OCI-LY1 (cell line): ENCODE results near the gene C6orf141.

Experiments used
- H2AFZ ChIP-seq: fragments of 200-600 bp; sonication (generic), shearing (Covaris generic); 2 replicates; pipeline ENCODE4 v1.6.0; 2014; ENCODE audit warnings: antibody characterized with exemption, mild to moderate bottlenecking, low read length
- H3F3A ChIP-seq: fragments of 200-600 bp; sonication (generic), shearing (Covaris generic); 2 replicates; pipeline ENCODE4 v1.6.0; 2014; ENCODE audit warnings: mild to moderate bottlenecking, antibody characterized with exemption, low read length, moderate library complexity; ENCODE audit not compliant: insufficient read depth
- H3K27ac ChIP-seq: fragments of 200-600 bp; sonication (generic); 2 replicates; pipeline ENCODE4 v1.5.1; 2014; ENCODE audit warnings: low read length, mixed run types, mild to moderate bottlenecking, low read depth; ENCODE audit not compliant: poor library complexity, severe bottlenecking
- H3K27me3 ChIP-seq: fragments of 200-600 bp; sonication (generic); 2 replicates; pipeline ENCODE4 v1.6.0; 2014; ENCODE audit warnings: antibody characterized with exemption, mild to moderate bottlenecking, low read length, moderate library complexity; ENCODE audit not compliant: insufficient read depth
- H3K36me3 ChIP-seq: fragments of 200-600 bp; sonication (generic); 2 replicates; pipeline ENCODE4 v1.6.1; 2014; ENCODE audit warnings: mild to moderate bottlenecking, antibody characterized with exemption, low read length, moderate library complexity, mixed read lengths; ENCODE audit not compliant: insufficient read depth
- H3K4me1 ChIP-seq: fragments of 200-600 bp; sonication (generic); 2 replicates; pipeline ENCODE4 v1.5.1; 2014; ENCODE audit warnings: mild to moderate bottlenecking, low read length, moderate library complexity; ENCODE audit not compliant: insufficient read depth, severe bottlenecking
- H3K4me2 ChIP-seq: fragments of 200-600 bp; sonication (generic), shearing (Covaris generic); 2 replicates; pipeline ENCODE4 v1.6.1; 2014; ENCODE audit warnings: low read length
- H3K4me3 ChIP-seq: fragments of 200-600 bp; sonication (generic); 2 replicates; pipeline ENCODE4 v1.5.1; 2014; ENCODE audit warnings: low read length, low read depth, mild to moderate bottlenecking, mixed read lengths; ENCODE audit not compliant: poor library complexity, severe bottlenecking
- H3K79me2 ChIP-seq: fragments of 200-600 bp; shearing (Covaris generic); 2 replicates; pipeline ENCODE4 v1.6.1; 2016; ENCODE audit warnings: mixed run types, low read length, mixed read lengths; ENCODE audit not compliant: insufficient read depth
- H3K9ac ChIP-seq: fragments of 200-600 bp; sonication (generic), shearing (Covaris generic); 2 replicates; pipeline ENCODE4 v1.6.1; 2014; ENCODE audit warnings: mild to moderate bottlenecking, low read length, mixed read lengths
- H3K9me2 ChIP-seq: fragments of 200-600 bp; sonication (generic), shearing (Covaris generic); 2 replicates; pipeline ENCODE4 v1.6.1; 2014; ENCODE audit warnings: low read depth, mild to moderate bottlenecking, low read length, mixed read lengths
- H3K9me3 ChIP-seq: fragments of 200-600 bp; shearing (Covaris generic); 2 replicates; pipeline ENCODE4 v1.6.1; 2014; ENCODE audit warnings: low read length, mixed read lengths
- H4K20me1 ChIP-seq: fragments of 200-600 bp; sonication (generic), shearing (Covaris generic); 2 replicates; pipeline ENCODE4 v1.6.0; 2016; ENCODE audit warnings: mild to moderate bottlenecking, low read length; ENCODE audit not compliant: insufficient read depth
- EZH2 ChIP-seq: fragments of 200-600 bp; sonication (generic), shearing (Covaris generic); IDR thresholded peaks from 2 replicates; pipeline ENCODE4 v1.8.0; 2017; ENCODE audit warnings: borderline replicate concordance, mixed run types, mild to moderate bottlenecking, antibody characterized with exemption, low read length, moderate library complexity, mixed read lengths
- TF ChIP-seq, protein P1 (sequence below): fragments of 200-600 bp; sonication (generic), shearing (Covaris generic); IDR thresholded peaks from 2 replicates; pipeline ENCODE4 v1.5.1; 2017; ENCODE audit warnings: mild to moderate bottlenecking, antibody characterized with exemption, low read length, moderate library complexity, mixed read lengths

C6orf141 gene

GRCh38 chr6:49528571-49528970, 21.9 kb upstream of the C6orf141 start:
- H3K4me2 ChIP-seq: no peak overlapping the region
- no peaks in the 10 kb centered on the region for H3K4me1 ChIP-seq

GRCh38 chr6:49530141-49530776, 20.2 kb upstream of the C6orf141 start:
- no peaks in the 10 kb centered on the region for H3K9me3 ChIP-seq
- H3F3A ChIP-seq: no peaks in the 10 kb centered on the region
- H3K9me2 ChIP-seq: no peaks in the 10 kb centered on the region
- no peak overlapping the region for H3K4me2 ChIP-seq
- no peak overlapping the region for H3K9ac ChIP-seq
- TF ChIP-seq, protein P1, sequence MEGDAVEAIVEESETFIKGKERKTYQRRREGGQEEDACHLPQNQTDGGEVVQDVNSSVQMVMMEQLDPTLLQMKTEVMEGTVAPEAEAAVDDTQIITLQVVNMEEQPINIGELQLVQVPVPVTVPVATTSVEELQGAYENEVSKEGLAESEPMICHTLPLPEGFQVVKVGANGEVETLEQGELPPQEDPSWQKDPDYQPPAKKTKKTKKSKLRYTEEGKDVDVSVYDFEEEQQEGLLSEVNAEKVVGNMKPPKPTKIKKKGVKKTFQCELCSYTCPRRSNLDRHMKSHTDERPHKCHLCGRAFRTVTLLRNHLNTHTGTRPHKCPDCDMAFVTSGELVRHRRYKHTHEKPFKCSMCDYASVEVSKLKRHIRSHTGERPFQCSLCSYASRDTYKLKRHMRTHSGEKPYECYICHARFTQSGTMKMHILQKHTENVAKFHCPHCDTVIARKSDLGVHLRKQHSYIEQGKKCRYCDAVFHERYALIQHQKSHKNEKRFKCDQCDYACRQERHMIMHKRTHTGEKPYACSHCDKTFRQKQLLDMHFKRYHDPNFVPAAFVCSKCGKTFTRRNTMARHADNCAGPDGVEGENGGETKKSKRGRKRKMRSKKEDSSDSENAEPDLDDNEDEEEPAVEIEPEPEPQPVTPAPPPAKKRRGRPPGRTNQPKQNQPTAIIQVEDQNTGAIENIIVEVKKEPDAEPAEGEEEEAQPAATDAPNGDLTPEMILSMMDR: no peak
- TF ChIP-seq EZH2: no peak
- no peaks in the 10 kb centered on the region for H3K4me1 ChIP-seq
- no peak overlapping the region for H3K4me3 ChIP-seq
- no peaks in the 10 kb centered on the region for H4K20me1 ChIP-seq
- no peaks in the 10 kb centered on the region for H3K27me3 ChIP-seq
- H2AFZ ChIP-seq: no peak overlapping the region
- no peaks in the 10 kb centered on the region for H3K36me3 ChIP-seq
- no peaks in the 10 kb centered on the region for H3K79me2 ChIP-seq
- H3K27ac ChIP-seq: no peak overlapping the region

More at GRCh38 chr6:49528571-49528970, 21.9 kb upstream of the C6orf141 start:
- TF ChIP-seq, protein P1: no peak
- no peak for TF ChIP-seq EZH2
- H3K27ac ChIP-seq: no peak overlapping the region
- no peaks in the 10 kb centered on the region for H3K79me2 ChIP-seq
- no peaks in the 10 kb centered on the region for H3K36me3 ChIP-seq
- no peaks in the 10 kb centered on the region for H3F3A ChIP-seq
- H3K9me2 ChIP-seq: no peaks in the 10 kb centered on the region
- no peaks in the 10 kb centered on the region for H3K27me3 ChIP-seq
- H3K9me3 ChIP-seq: no peaks in the 10 kb centered on the region
- no peak overlapping the region for H2AFZ ChIP-seq
- H4K20me1 ChIP-seq: no peaks in the 10 kb centered on the region
- H3K4me3 ChIP-seq: no peak overlapping the region
- H3K9ac ChIP-seq: no peak overlapping the region

- Histone ChIP-seq H4K20me1 (no peaks in the 10 kb centered on the region), H3K27me3 (no peaks in the 10 kb centered on the region), H3F3A (no peaks in the 10 kb centered on the region), H3K4me2 (no peak overlapping the region), H3K9me2 (no peaks in the 10 kb centered on the region), H3K79me2 (no peaks in the 10 kb centered on the region), H2AFZ (no peak overlapping the region), H3K9me3 (no peaks in the 10 kb centered on the region), H3K9ac (no peak overlapping the region), H3K36me3 (no peaks in the 10 kb centered on the region), H3K4me1 (no peaks in the 10 kb centered on the region), H3K4me3 (no peak overlapping the region), H3K27ac (no peak overlapping the region)
- TF ChIP-seq EZH2: no peak
- TF ChIP-seq, protein P1: peak; percentile 96
Observed at GRCh38 chr6:49531774-49532569, 18.5 kb upstream of the C6orf141 start.
